ENCODE measurements around the gene OTOG.

GRCh38 chr11:17694494-17695110 lies 147.5 kb downstream of the OTOG start:
- no peak for TF ChIP-seq CTCF (IDR thresholded peaks at IDR 0.05)
- no peak for TF ChIP-seq POLR2A (IDR thresholded peaks at IDR 0.05)

Data from vagina (tissue), 2 donors.